GM13977 (cell line): Measurements from ENCODE around the gene ARAP1.

Experiments used
- DNase-seq: peaks from one replicate; pipeline ENCODE4 v3.0.0; 2012; ENCODE audit warnings: low spot score
- CTCF ChIP-seq: IDR thresholded peaks from 2 replicates; pipeline ENCODE4 v1.5.1; 2012; ENCODE audit warnings: mild to moderate bottlenecking, control low read depth; ENCODE audit not compliant: insufficient read depth; ENCODE audit errors: extremely low read depth, missing control alignments
- in situ Hi-C: fragments of 300-500 bp; cut with MboI; formaldehyde crosslinking; loops from one replicate; pipeline ENCODE4 v1.12.0; 2022; ENCODE audit warnings: low sequenced_read_pairs, low pct_unique_long_range_greater_than_20kb, mixed read lengths, inconsistent platforms; ENCODE audit not compliant: unreplicated experiment

Gene ARAP1

GRCh38 chr11:72730737-72731136 lies 21.5 kb downstream of the ARAP1 start:
- in situ Hi-C loops, result no loop called here
- no peak for TF ChIP-seq CTCF
- DNase-seq, result no peak

GRCh38 chr11:72730243-72730642 lies 22.0 kb downstream of the ARAP1 start:
- in situ Hi-C loops, result no loop called here
- TF ChIP-seq CTCF, result no peak
- DNase-seq, result no peak

GRCh38 chr11:72727521-72727920 lies 24.7 kb downstream of the ARAP1 start:
- in situ Hi-C loops, result loop anchor here (5.0 kb wide), 1 partner anchor 65 kb away; the partner anchor contains the start of gene STARD10
- DNase-seq, result no peak
- no peak for TF ChIP-seq CTCF

- in situ Hi-C loops, result loop anchor here (5.0 kb wide), 1 partner anchor 66 kb away; the partner anchor contains the start of gene STARD10
- DNase-seq, result no peak
- TF ChIP-seq CTCF, result no peak
These were observed 25.7 kb downstream of the ARAP1 start for GRCh38 chr11:72726266-72727220.

- DNase-seq, result no peak
- TF ChIP-seq CTCF, result no peak
- in situ Hi-C loops, result loop anchor here (5.0 kb wide), 1 partner anchor 67 kb away; the partner anchor contains the start of gene STARD10
These were observed 26.5 kb downstream of the ARAP1 start for GRCh38 chr11:72725724-72726028.

GRCh38 chr11:72724851-72725723 lies 27.1 kb downstream of the ARAP1 start:
- in situ Hi-C loops, result loop anchor here (5.0 to 25.0 kb wide), 2 partner anchors 67 to 462 kb away; partner anchors contain the start of gene STARD10
- peak; percentile 87 for TF ChIP-seq CTCF
- peak; percentile 83 for DNase-seq
